ENCODE measurements around the gene CBX6.
A peak's percentile ranks its signal among the peaks of the same experiment; 100 is the strongest.
"Not testable (repeated sequence)": the region's sequence is repeated elsewhere in the genome, so short reads cannot be mapped to it uniquely, and the experiment has no call there.

Gene CBX6

GRCh38 chr22:38872172-38872830 lies at the start of gene CBX6:
CBX6 (minus strand) TSS chr22:38872216; CDS start chr22:38872190, 26 bp downstream.
- DNase-seq (ENCODE audit: low read depth) = peak; percentile 89

- no peak for DNase-seq (ENCODE audit: low read depth)
Observed at GRCh38 chr22:38921806-38922205, 49.8 kb upstream of the CBX6 start.

- DNase-seq (ENCODE audit: low read depth) = no peak
Observed at GRCh38 chr22:38921120-38921519, 49.1 kb upstream of the CBX6 start.

- DNase-seq (ENCODE audit: low read depth) = no peak
Observed at GRCh38 chr22:38919631-38920190, 47.7 kb upstream of the CBX6 start.

GRCh38 chr22:38911434-38911833 lies 39.4 kb upstream of the CBX6 start:
- no peak for DNase-seq (ENCODE audit: low read depth)

GRCh38 chr22:38907767-38908166 lies 35.8 kb upstream of the CBX6 start:
- DNase-seq (ENCODE audit: low read depth) = no peak

GRCh38 chr22:38906052-38906451 lies 34.0 kb upstream of the CBX6 start:
- DNase-seq (ENCODE audit: low read depth) = no peak

GRCh38 chr22:38904052-38904617 lies 32.1 kb upstream of the CBX6 start:
- DNase-seq (ENCODE audit: low read depth) = not testable (repeated sequence)

GRCh38 chr22:38901111-38901641 lies 29.2 kb upstream of the CBX6 start:
- DNase-seq (ENCODE audit: low read depth) = no peak

GRCh38 chr22:38900677-38901076 lies 28.7 kb upstream of the CBX6 start:
- no peak for DNase-seq (ENCODE audit: low read depth)

GRCh38 chr22:38891256-38891655 lies 19.2 kb upstream of the CBX6 start:
- no peak for DNase-seq (ENCODE audit: low read depth)

- DNase-seq (ENCODE audit: low read depth) = no peak
Observed at GRCh38 chr22:38890377-38890776, 18.4 kb upstream of the CBX6 start.

GRCh38 chr22:38886333-38886732 lies 14.3 kb upstream of the CBX6 start:
- DNase-seq (ENCODE audit: low read depth) = no peak

GRCh38 chr22:38882972-38883622 lies 11.1 kb upstream of the CBX6 start:
- DNase-seq (ENCODE audit: low read depth) = no peak

- DNase-seq (ENCODE audit: low read depth) = peak; percentile 51
Observed at GRCh38 chr22:38881997-38882879, 10.2 kb upstream of the CBX6 start.

- peak; percentile 95 for DNase-seq (ENCODE audit: low read depth)
Observed at GRCh38 chr22:38881464-38881871, 9.5 kb upstream of the CBX6 start.

- no peak for DNase-seq (ENCODE audit: low read depth)
Observed at GRCh38 chr22:38879961-38880360, 7.9 kb upstream of the CBX6 start.

GRCh38 chr22:38879108-38879729 lies 7.2 kb upstream of the CBX6 start:
- DNase-seq (ENCODE audit: low read depth) = peak; percentile 11

- DNase-seq (ENCODE audit: low read depth) = no peak
Observed at GRCh38 chr22:38878001-38878400, 6.0 kb upstream of the CBX6 start.

GRCh38 chr22:38874529-38875222 lies 2.7 kb upstream of the CBX6 start:
- DNase-seq (ENCODE audit: low read depth) = no peak

Measured in EH (cell line).